Gastrocnemius medialis (tissue), 4 donors: Measurements from ENCODE around the gene POLD3. TPM values are rescaled to one million over a fixed set of nuclear protein-coding genes. Genes with fewer than 3 reads are reported as not detected.
"Not testable (repeated sequence)": the region's sequence is repeated elsewhere in the genome, so short reads cannot be mapped to it uniquely, and the experiment has no call there.

Experiments
- ATAC-seq, 2 donors: fragments of 150-250 bp; one replicate each; pipeline ENCODE4 v1.9.1; 2016
- DNase-seq, 2 donors: peaks; one replicate each; pipeline ENCODE4 v3.0.0-alpha.2; 2019
- H3K27ac ChIP-seq, 4 donors: fragments of 200-600 bp; sonication (generic); 1 replicate in 1 of 4; 2 replicates in 3 of 4; pipeline ENCODE4 v1.5.1; 2016 to 2018; ENCODE audit warnings: mild to moderate bottlenecking in 2 of 4, moderate library complexity in 1 of 4
- H3K27me3 ChIP-seq, 3 donors: fragments of 200-600 bp; sonication (generic) in 2 of 3; 1 replicate in 1 of 3; 2 replicates in 2 of 3; pipeline versions ENCODE4 v1.5.1 to v1.6.0; 2016 to 2019; ENCODE audit warnings: mild to moderate bottlenecking in 1 of 3, moderate library complexity in 1 of 3
- H3K36me3 ChIP-seq, 2 donors: fragments of 200-600 bp; sonication (generic) in 1 of 2; one replicate each; pipeline ENCODE4 v1.5.1; 2017 to 2018
- H3K4me1 ChIP-seq, 2 donors: fragments of 200-600 bp; sonication (generic) in 1 of 2; one replicate each; pipeline ENCODE4 v1.5.1; 2016 to 2017; ENCODE audit warnings: mild to moderate bottlenecking in 2 of 2
- H3K4me3 ChIP-seq, 4 donors: fragments of 200-600 bp; sonication (generic) in 3 of 4; 1 replicate in 1 of 4; 2 replicates in 3 of 4; pipeline ENCODE4 v1.5.1; 2016 to 2019; ENCODE audit warnings: mild to moderate bottlenecking in 2 of 4
- H3K9me3 ChIP-seq, 3 donors: fragments of 200-600 bp; sonication (generic) in 2 of 3; 1 replicate in 1 of 3; 2 replicates in 2 of 3; pipeline ENCODE4 v1.5.1; 2016 to 2019
- POLR2A ChIP-seq, 2 donors: fragments of 450-650 bp; IDR thresholded peaks; one replicate each; pipeline ENCODE4 v1.6.1; 2017; ENCODE audit warnings: antibody characterized with exemption in 2 of 2, mild to moderate bottlenecking in 2 of 2, moderate library complexity in 2 of 2
- in situ Hi-C, 4 donors: fragments of 200-750 bp; cut with MboI; loops; one replicate each; pipeline versions ENCODE4 v1.15.0 to v1.8.0; 2017; ENCODE audit warnings: low sequenced_read_pairs in 4 of 4
- intact Hi-C: fragments of 100-400 bp; cut with DNase I; formaldehyde crosslinking; loops from one replicate; pipeline ENCODE4 v1.15.1; 2023; ENCODE audit warnings: low total_unique reads
- total RNA-seq, 4 donors: library from RNA; depleted of rRNA; stranded (reverse); fragments of >200 nt; gene quantifications; one replicate each; pipeline versions ENCODE4 v1.1.0 to v1.2.3, GENCODE V29; 2016
- TF ChIP-seq, protein P1 (sequence below), 5 experiments: fragments of 450-650 bp in 3 of 5; fragments of 200-600 bp in 2 of 5; sonication (generic) in 2 of 5; IDR thresholded peaks in 4 of 5; conservative IDR thresholded peaks in 1 of 5; 1 replicate in 4 of 5; 2 replicates in 1 of 5; pipeline ENCODE4 v1.5.1; 2016 to 2019; ENCODE audit warnings: antibody characterized with exemption in 5 of 5, mild to moderate bottlenecking in 3 of 5, moderate library complexity in 3 of 5

The POLD3 gene
- total RNA-seq, 4 donors from 2014 or later = 4.6 to 6.4 (median 5.8) TPM

DNA sequence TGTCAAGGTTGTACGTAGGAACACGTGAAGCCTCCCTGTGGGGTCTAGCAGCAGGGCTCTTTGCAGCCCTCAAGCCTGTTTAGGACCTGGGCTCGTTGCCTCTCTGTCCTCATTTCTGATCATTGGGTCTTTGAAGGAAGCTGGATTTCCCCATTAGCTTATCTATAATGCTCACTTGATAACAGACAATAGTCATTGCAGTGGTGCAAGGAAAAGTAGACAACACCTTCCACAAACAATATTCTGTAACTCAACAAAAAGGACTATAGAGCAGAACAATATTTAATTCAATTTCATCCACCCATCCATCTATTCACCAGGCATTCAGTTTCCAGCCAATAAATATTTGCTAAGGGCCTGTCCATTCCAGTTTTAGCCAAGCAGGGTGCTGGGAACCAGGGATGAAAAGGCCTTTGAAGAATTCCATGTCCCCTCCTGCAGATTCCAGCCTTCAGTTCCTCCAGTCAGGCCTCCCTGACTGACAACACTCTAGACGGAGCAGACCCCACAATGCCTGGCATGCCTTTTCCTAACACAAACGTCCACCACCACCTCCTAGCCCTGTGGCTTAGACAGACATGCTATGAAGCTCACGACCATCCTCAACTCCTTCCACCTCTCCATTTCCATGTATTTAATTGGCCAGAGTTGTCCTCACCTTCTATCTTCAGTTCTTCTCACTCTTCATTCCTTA is 12.7 kb upstream of the POLD3 start:
- H3K27ac ChIP-seq = no peak overlapping the region
- intact Hi-C loops (no loop called here), in situ Hi-C loops (loop anchor here in 1 of 4 donors (10.0 kb wide), 1 partner anchor 195 kb away; no protein-coding TSS in a partner anchor)
- H3K9me3 ChIP-seq = no peaks in the 10 kb centered on the region
- no peak for ATAC-seq
- no peak for TF ChIP-seq POLR2A (IDR thresholded peaks at IDR 0.05)
- TF ChIP-seq, protein P1, sequence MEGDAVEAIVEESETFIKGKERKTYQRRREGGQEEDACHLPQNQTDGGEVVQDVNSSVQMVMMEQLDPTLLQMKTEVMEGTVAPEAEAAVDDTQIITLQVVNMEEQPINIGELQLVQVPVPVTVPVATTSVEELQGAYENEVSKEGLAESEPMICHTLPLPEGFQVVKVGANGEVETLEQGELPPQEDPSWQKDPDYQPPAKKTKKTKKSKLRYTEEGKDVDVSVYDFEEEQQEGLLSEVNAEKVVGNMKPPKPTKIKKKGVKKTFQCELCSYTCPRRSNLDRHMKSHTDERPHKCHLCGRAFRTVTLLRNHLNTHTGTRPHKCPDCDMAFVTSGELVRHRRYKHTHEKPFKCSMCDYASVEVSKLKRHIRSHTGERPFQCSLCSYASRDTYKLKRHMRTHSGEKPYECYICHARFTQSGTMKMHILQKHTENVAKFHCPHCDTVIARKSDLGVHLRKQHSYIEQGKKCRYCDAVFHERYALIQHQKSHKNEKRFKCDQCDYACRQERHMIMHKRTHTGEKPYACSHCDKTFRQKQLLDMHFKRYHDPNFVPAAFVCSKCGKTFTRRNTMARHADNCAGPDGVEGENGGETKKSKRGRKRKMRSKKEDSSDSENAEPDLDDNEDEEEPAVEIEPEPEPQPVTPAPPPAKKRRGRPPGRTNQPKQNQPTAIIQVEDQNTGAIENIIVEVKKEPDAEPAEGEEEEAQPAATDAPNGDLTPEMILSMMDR (IDR thresholded peaks at IDR 0.05 in 4 of 5, conservative IDR thresholded peaks at IDR 0.05 in 1 of 5) = no peak
- H3K27me3 ChIP-seq = no peaks in the 10 kb centered on the region
- H3K36me3 ChIP-seq = no peaks in the 10 kb centered on the region
- no peak overlapping the region for H3K4me3 ChIP-seq
- no peak for DNase-seq
- no peaks in the 10 kb centered on the region for H3K4me1 ChIP-seq

DNA sequence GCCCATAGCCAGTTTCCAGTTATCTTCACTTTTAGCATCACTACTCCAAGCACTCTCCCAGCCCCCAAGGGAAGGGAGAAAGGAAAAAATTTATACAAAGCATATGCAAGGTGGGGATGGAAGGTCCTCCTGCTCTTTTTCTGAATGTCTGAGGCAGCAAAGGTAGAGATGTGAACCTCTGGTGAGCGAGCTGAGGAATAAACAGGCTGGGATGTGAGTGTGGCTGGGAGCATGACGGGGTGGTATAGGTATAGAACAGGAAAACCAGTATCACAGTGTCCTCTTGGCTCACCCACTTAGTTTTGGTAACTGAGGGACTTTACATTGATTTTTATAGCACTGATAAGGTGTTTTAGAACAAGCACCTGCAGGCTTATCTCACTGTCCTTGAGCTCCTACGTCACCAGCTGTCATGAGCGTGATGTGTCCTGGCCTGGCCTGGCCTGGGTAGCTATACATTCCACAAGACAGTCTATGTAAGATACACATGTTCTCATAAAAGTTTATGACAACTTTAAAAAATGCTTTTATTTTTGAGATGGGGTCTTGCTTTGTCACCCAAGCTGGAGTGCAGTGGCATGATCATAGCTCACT is 10.3 kb upstream of the POLD3 start:
- ATAC-seq (no peak), DNase-seq (no peak)
- Histone ChIP-seq H3K9me3 (no peaks in the 10 kb centered on the region), H3K27me3 (no peaks in the 10 kb centered on the region), H3K27ac (no peak overlapping the region), H3K36me3 (no peaks in the 10 kb centered on the region), H3K4me3 (no peak overlapping the region), H3K4me1 (no peaks in the 10 kb centered on the region)
- TF ChIP-seq POLR2A (IDR thresholded peaks at IDR 0.05) = no peak
- TF ChIP-seq, protein P1 (IDR thresholded peaks at IDR 0.05 in 4 of 5, conservative IDR thresholded peaks at IDR 0.05 in 1 of 5) = no peak
- in situ Hi-C loops (no loop called here), intact Hi-C loops (no loop called here)

DNA sequence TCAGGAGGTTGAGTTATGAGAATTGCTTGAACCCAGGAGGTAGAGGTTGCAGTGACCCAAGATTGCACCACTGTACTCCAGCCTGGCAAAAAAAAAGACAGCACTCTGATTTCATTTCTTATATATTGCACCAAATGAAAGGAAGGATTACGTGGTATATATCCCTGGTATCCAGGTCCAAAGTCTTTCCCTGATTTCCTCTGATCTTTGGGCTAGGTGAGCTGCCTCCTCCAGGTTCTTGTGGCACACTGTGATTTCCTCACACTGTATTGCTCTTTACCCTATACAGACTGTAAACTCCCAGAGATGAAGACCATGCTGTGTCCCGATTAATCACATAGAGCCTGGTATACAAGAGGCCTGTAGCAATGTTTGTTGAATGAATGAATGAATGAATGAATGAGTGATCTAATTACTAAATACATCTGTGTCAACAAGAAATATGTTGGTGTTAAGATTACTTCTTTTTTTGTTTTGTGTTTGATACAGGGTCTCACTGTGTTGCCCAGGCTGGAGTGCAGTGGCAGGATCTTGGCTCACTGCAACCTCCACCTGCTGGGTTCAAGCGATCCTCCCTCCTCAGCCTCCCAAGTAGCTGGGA is 9.3 kb upstream of the POLD3 start:
- no peak for ATAC-seq
- no peak for DNase-seq
- Histone ChIP-seq H3K9me3 (no peaks in the 10 kb centered on the region), H3K4me3 (no peak overlapping the region), H3K4me1 (no peaks in the 10 kb centered on the region), H3K27ac (no peak overlapping the region), H3K27me3 (no peaks in the 10 kb centered on the region), H3K36me3 (no peaks in the 10 kb centered on the region)
- no peak for TF ChIP-seq POLR2A (IDR thresholded peaks at IDR 0.05)
- TF ChIP-seq, protein P1 (IDR thresholded peaks at IDR 0.05 in 4 of 5, conservative IDR thresholded peaks at IDR 0.05 in 1 of 5) = no peak
- in situ Hi-C loops = no loop called here
- intact Hi-C loops = no loop called here

DNA sequence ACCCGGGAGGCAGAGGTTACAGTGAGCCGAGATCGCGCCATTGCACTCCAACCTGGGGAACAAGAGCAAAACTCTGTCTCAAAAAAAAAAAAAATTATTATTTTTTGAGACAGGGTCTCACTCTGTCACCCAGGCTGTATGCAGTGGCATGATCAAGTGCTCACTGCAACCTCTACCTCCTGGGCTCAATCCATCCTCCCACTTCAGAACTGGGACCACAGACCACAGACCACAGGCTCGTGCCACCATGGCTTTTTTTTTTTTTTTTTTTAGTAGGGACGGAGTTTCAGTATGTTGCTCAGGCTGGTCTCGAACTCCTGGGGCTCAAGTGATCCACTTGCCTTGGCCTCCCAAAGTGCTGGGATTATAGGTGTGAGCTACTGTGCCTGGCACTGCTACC is 1.9 kb upstream of the POLD3 start:
- not testable (repeated sequence) for ATAC-seq

DNA sequence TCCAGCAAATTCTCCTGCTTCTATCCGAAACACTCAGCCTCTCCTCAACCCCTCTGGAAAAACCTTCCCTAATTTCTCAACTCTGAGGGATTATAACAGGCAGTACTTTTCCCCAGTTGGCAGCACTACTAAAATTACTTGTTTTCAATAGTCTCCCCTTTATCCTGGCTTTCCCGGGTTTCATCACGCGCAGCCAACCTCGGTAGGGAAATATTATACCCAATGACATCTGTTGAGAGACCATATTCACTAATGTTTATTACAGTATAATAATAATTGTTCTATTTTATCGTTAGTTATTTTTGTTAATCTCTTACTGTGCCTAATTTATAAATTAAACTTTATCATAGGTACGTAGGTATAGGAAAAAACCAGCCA is 330 bp upstream of the POLD3 start:
- in situ Hi-C loops = no loop called here
- peaks cover 0 to 6% of the 10 kb centered on the region in 2 donors for H3K36me3 ChIP-seq
- peaks cover 10 to 12% of the 10 kb centered on the region in 2 donors for H3K4me1 ChIP-seq
- ATAC-seq (peak; percentile 17 to 35), DNase-seq (no peak)
- H3K27ac ChIP-seq = peak overlapping the region; percentile 47 to 77 (median 74)
- no peaks in the 10 kb centered on the region for H3K9me3 ChIP-seq
- intact Hi-C loops = loop anchor here (5.0 to 10.0 kb wide), 3 partner anchors 100 to 627 kb away; partner anchors contain the start of genes LIPT2 and RNF169
- no peaks in the 10 kb centered on the region for H3K27me3 ChIP-seq
- peak overlapping the region; percentile 76 to 99 (median 88) for H3K4me3 ChIP-seq
- TF ChIP-seq, protein P1 (IDR thresholded peaks at IDR 0.05 in 4 of 5, conservative IDR thresholded peaks at IDR 0.05 in 1 of 5) = no peak
- no peak for TF ChIP-seq POLR2A (IDR thresholded peaks at IDR 0.05)

More for the DNA sequence above, 1.9 kb upstream of the POLD3 start:
- H3K36me3 ChIP-seq, H3K27me3 ChIP-seq, DNase-seq, H3K9me3 ChIP-seq, in situ Hi-C loops, H3K4me3 ChIP-seq, H3K27ac ChIP-seq: not testable (repeated sequence)
- intact Hi-C loops = loop anchor here (5.0 to 10.0 kb wide), 3 partner anchors 98 to 626 kb away; partner anchors contain the start of genes LIPT2 and RNF169
- peaks cover 10 to 12% of the 10 kb centered on the region in 2 donors for H3K4me1 ChIP-seq
